ENCODE results near the gene PRR11.

DNA sequence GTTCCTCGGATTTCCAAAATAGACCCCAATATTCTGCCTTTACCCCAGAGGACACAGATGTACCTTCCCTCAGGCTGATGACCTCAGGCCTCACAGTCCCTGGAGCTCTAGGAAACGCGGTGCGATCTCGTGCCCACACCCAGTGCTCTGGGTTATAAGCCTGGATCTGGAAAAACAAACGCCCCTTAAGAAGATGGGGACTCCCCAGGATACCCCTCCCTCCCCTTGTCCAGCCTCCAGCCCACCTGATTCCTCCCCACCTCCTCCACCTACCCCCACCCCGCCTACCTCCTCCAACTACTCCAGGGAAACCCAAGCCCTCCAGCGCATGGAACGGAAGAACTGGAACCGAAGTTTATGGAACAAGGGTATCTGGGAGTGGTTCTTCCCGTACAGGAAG is 19.1 kb downstream of the PRR11 start:
- TF ChIP-seq, protein P1, sequence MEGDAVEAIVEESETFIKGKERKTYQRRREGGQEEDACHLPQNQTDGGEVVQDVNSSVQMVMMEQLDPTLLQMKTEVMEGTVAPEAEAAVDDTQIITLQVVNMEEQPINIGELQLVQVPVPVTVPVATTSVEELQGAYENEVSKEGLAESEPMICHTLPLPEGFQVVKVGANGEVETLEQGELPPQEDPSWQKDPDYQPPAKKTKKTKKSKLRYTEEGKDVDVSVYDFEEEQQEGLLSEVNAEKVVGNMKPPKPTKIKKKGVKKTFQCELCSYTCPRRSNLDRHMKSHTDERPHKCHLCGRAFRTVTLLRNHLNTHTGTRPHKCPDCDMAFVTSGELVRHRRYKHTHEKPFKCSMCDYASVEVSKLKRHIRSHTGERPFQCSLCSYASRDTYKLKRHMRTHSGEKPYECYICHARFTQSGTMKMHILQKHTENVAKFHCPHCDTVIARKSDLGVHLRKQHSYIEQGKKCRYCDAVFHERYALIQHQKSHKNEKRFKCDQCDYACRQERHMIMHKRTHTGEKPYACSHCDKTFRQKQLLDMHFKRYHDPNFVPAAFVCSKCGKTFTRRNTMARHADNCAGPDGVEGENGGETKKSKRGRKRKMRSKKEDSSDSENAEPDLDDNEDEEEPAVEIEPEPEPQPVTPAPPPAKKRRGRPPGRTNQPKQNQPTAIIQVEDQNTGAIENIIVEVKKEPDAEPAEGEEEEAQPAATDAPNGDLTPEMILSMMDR (IDR thresholded peaks at IDR 0.05), result no peak
- TF ChIP-seq POLR2A (IDR thresholded peaks at IDR 0.05), result no peak

Measured in ovary (tissue), 3 donors.